NCI-H1694 treated with DMSO at 0.1 percent for 48 hours (cell line): Measurements from ENCODE around the gene YIF1A.

ENCODE experiments used
- DNase-seq: peaks from one replicate; lab custom pipeline; 2025; lab: John Stamatoyannopoulos, UW

Gene YIF1A

GRCh38 chr11:66288671-66289547 is at the start of gene YIF1A:
Gene YIF1A, minus strand, starts transcription at chr11:66289143. Its CDS starts 158 bp downstream, at chr11:66288985.
- DNase-seq = peak; percentile 97

GRCh38 chr11:66337103-66337899 is 48.4 kb upstream of the YIF1A start:
- peak; percentile 30 for DNase-seq

- DNase-seq = peak; percentile 95
Observed at GRCh38 chr11:66336234-66337102, 47.5 kb upstream of the YIF1A start, which contains the start of gene RIN1. Gene RIN1, minus strand, starts transcription at chr11:66336434. Its CDS starts 32 bp downstream, at chr11:66336402.

GRCh38 chr11:66335531-66336233 is 46.7 kb upstream of the YIF1A start:
- DNase-seq = no peak

- DNase-seq = peak; percentile 25
Observed at GRCh38 chr11:66334605-66335442, 45.9 kb upstream of the YIF1A start.

GRCh38 chr11:66333896-66334604 is 45.1 kb upstream of the YIF1A start:
- no peak for DNase-seq

GRCh38 chr11:66333220-66333877 is 44.4 kb upstream of the YIF1A start:
- no peak for DNase-seq

- no peak for DNase-seq
Observed at GRCh38 chr11:66332371-66333219, 43.7 kb upstream of the YIF1A start.

GRCh38 chr11:66331542-66332370 is 42.8 kb upstream of the YIF1A start:
- DNase-seq = no peak

GRCh38 chr11:66330931-66331330 is 42.0 kb upstream of the YIF1A start:
- DNase-seq = no peak

GRCh38 chr11:66329165-66329673 is 40.3 kb upstream of the YIF1A start:
- DNase-seq = no peak

- peak; percentile 67 for DNase-seq
Observed at GRCh38 chr11:66328302-66329144, 39.6 kb upstream of the YIF1A start.

- no peak for DNase-seq
Observed at GRCh38 chr11:66328031-66328301, 39.0 kb upstream of the YIF1A start.

GRCh38 chr11:66327171-66328030 is 38.5 kb upstream of the YIF1A start:
- no peak for DNase-seq
